ENCODE results near the gene PNPO.

The PNPO gene

GRCh38 chr17:47941246-47942095 lies at the start of gene PNPO:
Gene PNPO (plus strand): TSS chr17:47941571. CDS start chr17:47941676, 105 bp downstream.
- peak; percentile 84 to 94 (median 94) for DNase-seq (ENCODE audit: low read depth in 3 of 3)

- no peak for DNase-seq (ENCODE audit: low read depth in 3 of 3)
These were observed 46.6 kb upstream of the PNPO start for GRCh38 chr17:47894498-47895346.

- peak in 1 of 3 experiments; percentile 16 for DNase-seq (ENCODE audit: low read depth in 3 of 3)
These were observed 46.0 kb upstream of the PNPO start for GRCh38 chr17:47895347-47895855.

GRCh38 chr17:47895856-47896671 lies 45.3 kb upstream of the PNPO start, which contains the start of gene SP2:
Gene SP2 (plus strand): TSS chr17:47896236. CDS start chr17:47896287, 51 bp downstream.
- peak; percentile 97 to 100 (median 98) for DNase-seq (ENCODE audit: low read depth in 3 of 3)

- no peak for DNase-seq (ENCODE audit: low read depth in 3 of 3)
These were observed 44.5 kb upstream of the PNPO start for GRCh38 chr17:47896672-47897490.

DNA sequence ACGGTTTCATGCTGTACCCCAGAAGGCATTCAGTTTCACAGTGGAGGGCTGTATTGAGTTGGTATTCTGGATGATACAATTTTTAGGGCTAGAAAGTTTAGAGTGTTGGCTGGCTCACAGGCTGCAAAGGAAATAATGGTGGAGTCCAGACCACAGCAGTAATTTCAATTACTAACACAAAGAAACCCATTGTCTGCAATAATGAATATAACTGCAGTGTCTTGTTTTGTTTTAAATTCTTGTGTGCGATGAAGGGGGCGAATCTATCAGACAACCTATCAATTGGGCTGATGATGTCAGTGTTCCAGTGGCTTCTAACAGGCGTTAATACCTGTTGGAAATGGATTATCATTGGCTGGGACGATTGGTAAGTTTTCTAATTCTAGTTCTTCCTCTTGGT lies 43.8 kb upstream of the PNPO start:
- no peak for DNase-seq (ENCODE audit: low read depth in 3 of 3)

DNA sequence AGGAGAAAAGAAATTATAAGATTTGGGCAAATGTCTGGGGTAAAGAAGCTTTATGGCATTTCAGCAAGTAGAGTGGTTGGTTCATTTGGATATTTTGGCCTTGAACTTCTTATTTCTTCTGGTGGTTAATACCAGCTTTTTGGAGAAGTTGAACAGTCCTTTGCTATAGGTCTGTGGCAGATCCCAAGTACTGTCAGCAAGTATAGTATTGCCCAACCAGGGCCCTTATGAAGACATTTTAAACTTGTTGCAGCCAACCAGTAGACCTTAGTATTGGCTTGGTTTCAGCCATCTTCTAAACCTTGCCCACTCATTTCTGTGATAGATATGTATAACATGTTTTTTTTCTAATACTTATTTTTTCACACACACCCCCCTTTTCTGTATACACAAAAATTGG lies 43.1 kb upstream of the PNPO start:
- DNase-seq (ENCODE audit: low read depth in 3 of 3) = no peak

- no peak for DNase-seq (ENCODE audit: low read depth in 3 of 3)
These were observed 41.7 kb upstream of the PNPO start for GRCh38 chr17:47899643-47900042.

DNA sequence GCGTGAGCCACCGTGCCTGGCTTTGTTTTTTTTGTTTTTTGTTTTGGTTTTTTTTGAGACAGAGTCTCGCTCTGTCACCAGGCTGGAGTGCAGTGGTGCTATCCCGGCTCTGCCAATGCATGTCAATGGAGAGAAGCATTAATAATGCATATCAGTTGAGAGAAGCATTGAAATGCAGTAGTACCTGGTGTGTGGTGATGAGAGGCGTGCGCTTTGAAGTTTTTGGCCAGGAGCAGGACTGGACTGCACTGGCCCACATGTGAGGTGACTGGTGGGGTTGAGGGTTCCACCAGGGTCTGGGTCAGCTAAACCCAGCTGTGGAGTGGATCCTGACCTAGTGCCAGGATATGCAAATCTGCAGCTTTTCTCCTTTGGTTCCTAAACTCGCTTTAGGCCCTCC lies 39.9 kb upstream of the PNPO start:
- no peak for DNase-seq (ENCODE audit: low read depth in 3 of 3)

- DNase-seq (ENCODE audit: low read depth in 3 of 3) = no peak
These were observed 39.2 kb upstream of the PNPO start for GRCh38 chr17:47902039-47902744.

DNA sequence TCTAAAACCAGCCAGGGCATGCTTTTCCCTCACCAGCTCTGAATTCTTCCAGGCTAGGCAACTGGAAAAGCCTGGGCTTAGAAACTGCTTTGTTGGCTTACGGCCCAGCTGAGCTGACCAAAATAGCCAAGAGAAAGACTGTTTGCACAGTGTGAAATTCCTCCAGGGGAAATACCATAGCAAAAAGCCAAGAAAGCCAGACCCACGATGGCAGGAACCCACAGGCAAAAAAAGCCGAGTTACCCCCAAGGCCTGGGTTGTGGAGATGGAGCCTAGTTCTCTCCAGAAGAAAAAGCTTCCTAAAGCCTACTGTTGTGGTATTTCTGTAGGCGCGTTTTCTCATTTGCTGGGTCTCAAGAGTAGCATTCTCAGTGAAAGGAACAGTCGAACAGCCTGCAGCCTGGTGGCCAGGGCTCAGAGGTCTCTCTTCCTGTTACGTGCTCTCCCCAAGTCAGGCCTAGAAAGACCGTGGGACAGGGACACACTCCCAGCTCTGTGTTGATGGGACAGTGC lies 36.1 kb upstream of the PNPO start:
- DNase-seq (ENCODE audit: low read depth in 3 of 3) = no peak

- no peak for DNase-seq (ENCODE audit: low read depth in 3 of 3)
These were observed 34.9 kb upstream of the PNPO start for GRCh38 chr17:47906443-47906842.

DNA sequence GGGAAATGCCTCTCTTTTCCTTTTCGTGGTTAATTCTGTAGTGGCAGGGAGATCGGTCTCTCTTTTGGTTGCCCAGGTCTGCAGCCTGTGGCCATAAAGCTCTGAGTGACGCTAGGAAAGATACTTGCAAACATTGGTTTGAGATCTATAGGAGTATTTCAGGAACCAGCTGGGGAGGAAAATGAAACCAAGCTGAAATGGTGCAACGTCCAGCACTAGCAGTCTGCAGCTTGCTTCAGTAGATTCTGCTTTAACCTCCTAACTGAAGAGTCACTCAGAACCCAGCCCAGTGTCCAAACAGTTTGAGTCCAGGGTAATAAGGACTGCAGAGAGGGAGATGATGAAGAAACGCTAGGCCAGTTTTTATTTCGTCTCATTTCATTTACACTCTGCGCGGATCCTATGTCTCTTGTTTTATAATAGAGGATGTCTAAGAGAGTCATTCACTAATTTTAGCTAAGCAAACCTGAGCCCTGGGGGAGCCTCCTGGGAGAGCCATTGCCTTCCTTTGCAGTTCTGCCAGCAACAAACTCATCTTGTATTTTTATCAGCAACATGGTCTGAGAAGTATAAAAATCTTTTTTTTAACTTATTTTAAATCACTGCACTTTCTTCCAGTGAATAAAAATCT lies 33.3 kb upstream of the PNPO start:
- DNase-seq (ENCODE audit: low read depth in 3 of 3) = no peak

DNA sequence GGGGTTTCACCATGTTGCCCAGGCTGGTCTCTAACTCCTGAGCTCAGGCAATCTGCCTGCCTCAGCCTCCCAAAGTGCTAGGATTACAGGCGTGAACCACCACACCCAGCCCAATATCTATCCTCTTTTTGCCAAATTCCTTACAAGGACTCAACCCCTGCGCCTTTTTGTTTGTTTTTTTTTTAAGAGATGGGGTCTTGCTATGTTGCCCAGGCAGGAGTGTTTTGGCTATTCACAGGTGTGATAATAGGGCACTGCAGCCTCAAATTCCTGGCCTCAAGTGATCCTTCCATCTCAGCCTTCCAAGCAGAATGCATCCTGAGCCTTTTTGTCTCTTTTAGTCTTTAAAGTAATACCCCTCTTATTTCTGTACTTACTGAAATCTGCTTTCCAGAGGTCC lies 28.3 kb upstream of the PNPO start:
- DNase-seq (ENCODE audit: low read depth in 3 of 3) = no peak

GRCh38 chr17:47914306-47914948 lies 26.9 kb upstream of the PNPO start:
- DNase-seq (ENCODE audit: low read depth in 3 of 3) = no peak

DNA sequence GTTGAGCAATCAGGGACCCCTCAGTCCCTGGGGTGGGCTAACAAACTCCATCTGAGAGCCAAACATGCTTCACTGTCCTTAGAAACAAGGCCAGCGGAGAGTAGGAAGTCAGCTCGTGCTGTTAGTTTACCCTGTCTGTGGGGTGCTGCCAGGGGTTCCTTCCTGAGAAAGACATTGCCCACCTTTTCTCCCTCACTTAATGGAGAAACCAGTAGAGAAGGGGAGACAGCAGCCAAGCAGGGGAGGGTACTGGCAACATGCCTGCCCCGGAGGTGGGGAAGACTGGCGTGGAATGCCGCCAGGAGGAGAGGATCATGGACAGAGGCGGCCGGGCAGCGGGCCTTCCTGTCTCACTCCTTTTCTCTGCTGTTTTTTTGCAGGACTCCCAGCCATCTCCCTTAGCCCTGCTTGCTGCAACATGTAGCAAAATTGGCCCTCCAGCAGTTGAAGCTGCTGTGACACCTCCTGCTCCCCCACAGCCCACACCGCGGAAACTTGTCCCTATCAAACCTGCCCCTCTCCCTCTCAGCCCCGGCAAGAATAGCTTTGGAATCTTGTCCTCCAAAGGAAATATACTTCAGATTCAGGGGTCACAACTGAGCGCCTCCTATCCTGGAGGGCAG lies 25.5 kb upstream of the PNPO start:
- DNase-seq (ENCODE audit: low read depth in 3 of 3) = no peak

- no peak for DNase-seq (ENCODE audit: low read depth in 3 of 3)
These were observed 24.7 kb upstream of the PNPO start for GRCh38 chr17:47916489-47917208.

DNA sequence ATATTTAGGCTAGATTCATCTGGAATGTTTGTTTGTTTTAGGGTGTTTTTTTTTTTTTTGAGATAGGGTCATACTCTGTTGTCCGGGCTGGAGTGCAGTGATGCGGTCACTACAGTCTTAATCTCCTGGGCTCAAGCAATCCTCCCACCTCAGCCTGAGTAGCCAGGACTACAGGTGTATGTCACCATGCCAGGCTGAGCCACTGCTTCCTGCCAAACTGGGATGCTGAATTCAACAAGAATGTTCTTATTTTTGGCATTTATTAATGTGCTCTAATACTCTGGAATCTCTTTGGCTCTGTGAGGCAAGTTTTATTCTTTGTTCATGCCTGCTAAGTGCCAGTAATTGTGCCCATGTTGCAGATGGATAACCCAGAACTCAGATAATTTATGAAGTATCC lies 23.8 kb upstream of the PNPO start:
- DNase-seq (ENCODE audit: low read depth in 3 of 3) = no peak
